Activated naive CD4-positive, alpha-beta T cell treated with anti-CD3 and anti-CD28 coated beads, Interleukin-2, amount 50 U/mL, for 16 hours (primary cell): ENCODE results near the gene NRN1.
"Not testable (repeated sequence)": the region's sequence is repeated elsewhere in the genome, so short reads cannot be mapped to it uniquely, and the experiment has no call there.

Experiments
- DNase-seq: peaks from one replicate; pipeline ENCODE4 v3.0.0-alpha.2; 2020

The NRN1 gene

GRCh38 chr6:5981126-5982026, 25.3 kb downstream of the NRN1 start:
- no peak for DNase-seq

- no peak for DNase-seq
These were observed 26.9 kb downstream of the NRN1 start for GRCh38 chr6:5979650-5980420.

- no peak for DNase-seq
These were observed 29.9 kb downstream of the NRN1 start for GRCh38 chr6:5976811-5977210.

- DNase-seq, result no peak
These were observed 37.6 kb downstream of the NRN1 start for GRCh38 chr6:5968817-5969734.

GRCh38 chr6:5968036-5968435, 38.7 kb downstream of the NRN1 start:
- not testable (repeated sequence) for DNase-seq

GRCh38 chr6:5967594-5967993, 39.1 kb downstream of the NRN1 start:
- DNase-seq, result no peak

GRCh38 chr6:5962794-5963193, 43.9 kb downstream of the NRN1 start:
- DNase-seq, result no peak

- DNase-seq, result no peak
These were observed 44.9 kb downstream of the NRN1 start for GRCh38 chr6:5961836-5962235.

GRCh38 chr6:5960456-5960855, 46.3 kb downstream of the NRN1 start:
- DNase-seq, result no peak

GRCh38 chr6:5958921-5959320, 47.8 kb downstream of the NRN1 start:
- DNase-seq, result no peak

- no peak for DNase-seq
These were observed 49.8 kb downstream of the NRN1 start for GRCh38 chr6:5956939-5957338.

GRCh38 chr6:5950361-5950785, 56.4 kb downstream of the NRN1 start:
- DNase-seq, result no peak
